NB4 (cell line): ENCODE data around the gene HJURP.

Experiments used
- DNase-seq: peaks from one replicate; pipeline ENCODE4 v3.0.0; 2010; ENCODE audit warnings: low read depth
- H3K4me3 ChIP-seq: one replicate; pipeline ENCODE4 v1.5.1; 2011; ENCODE audit warnings: mild to moderate bottlenecking, low read depth, low read length, moderate library complexity
- MYC ChIP-seq: IDR thresholded peaks from 2 replicates; pipeline ENCODE4 v1.6.1; 2011; ENCODE audit warnings: low read depth, low read length
- POLR2A ChIP-seq: IDR thresholded peaks from 2 replicates; pipeline ENCODE4 v1.6.1; 2011; ENCODE audit warnings: mild to moderate bottlenecking; ENCODE audit not compliant: insufficient read length; ENCODE audit errors: extremely low read depth
- TF ChIP-seq, protein P1 (sequence below): IDR thresholded peaks from 2 replicates; pipeline ENCODE4 v1.6.1; 2011; ENCODE audit warnings: low read depth, low read length
- TF ChIP-seq, protein P2 (sequence below): IDR thresholded peaks from one replicate; pipeline ENCODE4 v1.5.1; 2012; ENCODE audit warnings: low read depth, low read length

HJURP gene

DNA sequence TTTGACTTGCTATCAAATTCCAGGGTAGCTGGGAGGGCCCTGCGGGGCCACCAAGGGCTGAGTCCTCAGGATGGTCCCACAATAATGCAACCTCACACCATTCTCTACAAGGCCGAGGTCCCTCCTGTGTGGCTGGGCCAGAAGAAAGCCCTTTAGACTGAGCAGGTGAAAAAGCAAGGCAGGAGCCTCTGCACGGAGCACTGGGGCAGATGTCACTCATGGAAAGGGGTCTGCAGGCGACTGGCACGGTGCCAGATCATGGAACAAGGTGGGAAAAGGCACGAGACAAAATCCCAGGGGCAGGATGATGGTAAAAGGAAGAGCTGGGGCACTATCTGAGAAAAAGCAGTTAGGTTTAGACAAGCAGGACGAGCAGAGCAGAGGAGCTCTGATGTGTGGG lies 16.1 kb downstream of the HJURP start:
- DNase-seq = no peak
- TF ChIP-seq POLR2A = no peak
- no peak for TF ChIP-seq MYC
- H3K4me3 ChIP-seq = peak overlapping the region; percentile 8

DNA sequence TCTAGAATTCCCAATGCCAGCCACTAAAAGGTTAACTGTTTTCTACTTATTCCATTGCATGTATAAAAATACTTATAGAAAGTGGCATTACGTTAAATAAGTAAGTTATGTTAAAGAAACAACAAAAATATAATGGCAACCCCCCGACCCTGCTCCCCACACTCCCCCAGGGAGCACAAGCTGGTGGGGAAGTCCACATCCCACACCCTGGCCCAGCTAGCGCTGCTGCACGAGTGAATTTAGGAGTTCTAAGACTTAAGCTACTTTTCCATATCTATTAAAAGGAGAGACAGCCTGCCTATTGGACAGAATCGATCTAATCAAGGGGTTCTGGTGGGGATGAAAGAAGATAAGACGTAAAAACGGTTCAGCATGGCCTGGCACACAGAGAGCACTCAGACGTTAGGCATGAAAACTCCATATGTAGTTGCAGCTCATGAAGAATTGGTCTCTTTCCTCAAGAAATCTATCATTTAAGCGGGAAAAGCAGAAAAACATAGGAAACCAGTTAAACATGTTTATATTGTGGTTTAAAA lies 16.6 kb downstream of the HJURP start:
- DNase-seq = no peak
- TF ChIP-seq, protein P1, sequence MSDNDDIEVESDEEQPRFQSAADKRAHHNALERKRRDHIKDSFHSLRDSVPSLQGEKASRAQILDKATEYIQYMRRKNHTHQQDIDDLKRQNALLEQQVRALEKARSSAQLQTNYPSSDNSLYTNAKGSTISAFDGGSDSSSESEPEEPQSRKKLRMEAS = no peak
- TF ChIP-seq MYC = no peak
- TF ChIP-seq, protein P2, sequence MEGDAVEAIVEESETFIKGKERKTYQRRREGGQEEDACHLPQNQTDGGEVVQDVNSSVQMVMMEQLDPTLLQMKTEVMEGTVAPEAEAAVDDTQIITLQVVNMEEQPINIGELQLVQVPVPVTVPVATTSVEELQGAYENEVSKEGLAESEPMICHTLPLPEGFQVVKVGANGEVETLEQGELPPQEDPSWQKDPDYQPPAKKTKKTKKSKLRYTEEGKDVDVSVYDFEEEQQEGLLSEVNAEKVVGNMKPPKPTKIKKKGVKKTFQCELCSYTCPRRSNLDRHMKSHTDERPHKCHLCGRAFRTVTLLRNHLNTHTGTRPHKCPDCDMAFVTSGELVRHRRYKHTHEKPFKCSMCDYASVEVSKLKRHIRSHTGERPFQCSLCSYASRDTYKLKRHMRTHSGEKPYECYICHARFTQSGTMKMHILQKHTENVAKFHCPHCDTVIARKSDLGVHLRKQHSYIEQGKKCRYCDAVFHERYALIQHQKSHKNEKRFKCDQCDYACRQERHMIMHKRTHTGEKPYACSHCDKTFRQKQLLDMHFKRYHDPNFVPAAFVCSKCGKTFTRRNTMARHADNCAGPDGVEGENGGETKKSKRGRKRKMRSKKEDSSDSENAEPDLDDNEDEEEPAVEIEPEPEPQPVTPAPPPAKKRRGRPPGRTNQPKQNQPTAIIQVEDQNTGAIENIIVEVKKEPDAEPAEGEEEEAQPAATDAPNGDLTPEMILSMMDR = no peak
- TF ChIP-seq POLR2A = no peak
- H3K4me3 ChIP-seq = no peak overlapping the region

DNA sequence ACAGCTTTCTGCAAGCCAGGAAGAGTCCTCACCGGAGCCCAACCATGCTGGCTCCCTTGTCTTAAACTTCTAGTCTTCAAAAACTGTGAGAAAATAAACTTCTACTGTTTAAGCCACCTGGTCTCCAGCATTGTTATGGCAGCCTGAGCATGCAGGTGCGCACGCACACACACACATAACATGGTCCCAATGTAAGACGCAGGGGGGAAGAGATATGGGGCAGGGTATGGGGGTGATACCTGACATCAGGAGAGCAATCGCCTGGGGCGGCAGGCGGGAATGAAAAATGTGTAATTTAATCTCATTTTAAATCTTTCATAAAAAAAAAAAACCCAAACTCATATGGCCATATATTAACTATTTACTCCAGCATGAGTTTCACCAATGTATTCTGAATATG lies 18.0 kb downstream of the HJURP start:
- no peak for TF ChIP-seq MYC
- TF ChIP-seq POLR2A = no peak
- TF ChIP-seq, protein P2 = no peak
- TF ChIP-seq, protein P1 = no peak
- DNase-seq = no peak

DNA sequence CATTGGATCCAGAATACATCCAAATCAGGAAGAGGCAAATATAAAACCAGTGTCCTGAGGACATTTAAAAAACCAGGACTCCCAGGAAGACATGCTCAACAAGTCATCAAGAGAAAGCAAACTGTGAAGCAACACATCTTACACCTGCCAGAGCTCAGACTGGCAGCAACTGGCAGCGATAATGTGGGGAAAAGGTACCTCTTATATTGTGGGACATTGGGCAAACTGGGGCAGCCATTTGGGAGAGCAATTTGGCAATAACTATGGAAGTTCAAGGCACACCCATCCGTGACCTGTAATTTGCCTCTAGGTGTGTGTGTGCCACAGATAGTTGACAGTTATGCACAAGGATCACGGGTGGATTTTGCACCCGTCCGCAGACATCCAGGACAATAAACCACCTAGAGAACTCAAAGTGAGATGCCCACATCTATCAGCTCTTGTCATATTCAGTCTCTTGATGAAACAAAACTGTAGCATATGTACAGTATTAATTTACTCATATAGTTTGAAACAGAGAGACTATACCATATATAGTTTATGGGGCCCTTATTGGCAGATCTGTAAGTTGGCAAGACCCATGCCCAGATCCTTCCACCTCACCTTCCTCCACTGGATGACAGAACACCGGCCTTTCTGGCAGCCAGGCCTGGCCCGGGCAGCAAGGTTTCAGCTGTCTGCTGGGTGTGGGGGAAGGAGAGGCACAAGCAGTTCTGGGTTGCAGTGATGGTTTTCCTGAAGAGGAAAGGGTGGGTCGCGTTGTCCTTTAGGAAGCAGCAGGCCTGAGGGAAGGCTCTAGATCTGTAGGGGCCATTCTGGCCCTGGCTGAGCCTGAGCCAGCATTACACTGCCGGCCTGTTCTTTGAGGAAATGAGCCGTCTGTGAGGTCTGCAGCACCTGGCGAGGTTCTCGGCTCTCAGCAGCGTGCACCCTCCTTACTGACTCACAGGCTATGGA lies 18.8 kb downstream of the HJURP start:
- TF ChIP-seq MYC (no peak), POLR2A (no peak)
- TF ChIP-seq, protein P1 = no peak
- TF ChIP-seq, protein P2 = no peak
- no peak for DNase-seq
- no peak overlapping the region for H3K4me3 ChIP-seq

More for the DNA sequence above, 18.0 kb downstream of the HJURP start:
- H3K4me3 ChIP-seq = no peak overlapping the region

DNA sequence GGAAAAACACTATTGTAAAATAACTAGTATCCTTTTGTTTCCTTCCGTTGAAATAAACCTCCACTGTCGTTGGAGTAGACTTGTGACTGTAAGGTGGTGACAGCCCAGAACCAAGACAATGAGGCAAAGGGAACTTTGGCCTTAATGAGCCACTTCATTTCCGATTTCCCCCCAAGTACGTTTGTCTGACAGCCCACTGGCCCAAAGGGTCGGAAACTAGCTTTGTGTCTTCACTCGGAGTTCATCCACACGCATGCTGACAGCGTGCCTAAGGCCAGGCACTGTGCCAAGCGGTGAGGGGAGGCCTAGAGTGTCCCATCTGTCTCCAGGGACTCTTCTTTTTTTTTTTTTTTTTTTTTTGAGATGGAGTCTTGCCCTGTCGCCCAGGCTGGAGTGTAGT lies 21.0 kb downstream of the HJURP start:
- no peak for DNase-seq
- TF ChIP-seq, protein P2 = no peak
- TF ChIP-seq POLR2A = no peak
- TF ChIP-seq, protein P1 = no peak
- no peak for TF ChIP-seq MYC
- H3K4me3 ChIP-seq = no peak overlapping the region

DNA sequence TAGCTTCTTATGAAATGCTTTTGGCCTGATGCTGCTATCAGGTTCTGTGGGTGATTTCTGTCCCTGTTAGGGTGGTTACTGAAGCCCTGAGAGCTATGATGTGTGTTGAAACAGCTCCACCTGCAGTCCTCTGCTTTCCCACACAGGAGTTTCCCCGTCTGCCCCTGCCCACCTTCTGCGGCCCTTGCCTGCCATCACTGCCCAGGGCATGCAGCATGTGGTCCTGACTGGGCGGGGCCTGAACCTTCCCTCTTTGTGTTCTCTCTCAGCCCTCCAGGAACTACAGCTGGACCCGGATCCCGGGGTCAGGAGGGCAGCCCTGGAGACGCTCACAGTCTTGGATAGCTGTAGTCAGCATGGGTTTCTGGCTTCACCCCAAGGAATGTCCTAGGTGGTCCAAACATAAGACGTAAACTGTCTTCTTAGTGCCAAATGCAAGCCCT lies 21.4 kb downstream of the HJURP start:
- H3K4me3 ChIP-seq = no peak overlapping the region
- no peak for TF ChIP-seq MYC
- TF ChIP-seq, protein P2 = peak; percentile 5
- DNase-seq = peak; percentile 46
